ENCODE measurements around the gene TBC1D22A. TPM values are rescaled to one million over a fixed set of nuclear protein-coding genes. Genes with fewer than 3 reads are reported as not detected.

TBC1D22A gene
- total RNA-seq, 2 experiments from 2014 or later: 22.3 to 43.9 TPM

GRCh38 chr22:46774253-46774979, 12.0 kb downstream of the TBC1D22A start:
- H4K20me1 ChIP-seq (ENCODE audit: insufficient read depth, low read length): peaks cover 4% of the 10 kb centered on the region; the same call in 1 of the 2 replicates
- peak overlapping the region; percentile 52; the same call in 1 of the 2 replicates for H2AFZ ChIP-seq (ENCODE audit: low read length)
- H3K9me3 ChIP-seq (ENCODE audit: low read length): no peaks in the 10 kb centered on the region
- peaks cover 77% of the 10 kb centered on the region for H3K4me1 ChIP-seq (ENCODE audit: insufficient read depth, low read length, poor library complexity, severe bottlenecking)
- H3K79me2 ChIP-seq (ENCODE audit: insufficient read depth, low read depth, low read length): peaks cover 73% of the 10 kb centered on the region
- TF ChIP-seq CTCF (conservative IDR thresholded peaks at IDR 0.05; ENCODE audit: low read length) (0 out of 2 replicates have a peak, but pooled peaks have one; percentile 15), EZH2phosphoT487 (IDR thresholded peaks at IDR 0.05; ENCODE audit: borderline replicate concordance, low read depth, low read length) (no peak)
- H3K27ac ChIP-seq (ENCODE audit: low read depth, low read length, poor library complexity, severe bottlenecking): peak overlapping the region; percentile 96
- H3K9me2 ChIP-seq (ENCODE audit: insufficient read depth, low read length): no peaks in the 10 kb centered on the region
- intact Hi-C loops (cut with micrococcal nuclease; ENCODE audit: unreplicated experiment): loop anchor here (1.0 to 10.0 kb wide), 3 partner anchors 12 to 1000 kb away; partner anchors contain the start of gene TBC1D22A
- ChIA-PET CTCF (ENCODE audit: unreplicated experiment) (interaction anchor here (0.6 to 2.1 kb wide), 4 partner anchors 11 to 211 kb away, joined by 3 to 19 read pairs (median 4); no protein-coding TSS in a partner anchor), POLR2A (interaction anchor here (0.7 to 2.9 kb wide), 4 partner anchors 11 to 211 kb away, joined by 3 to 34 read pairs (median 6); partner anchors contain the start of gene TBC1D22A)
- H3K4me2 ChIP-seq (ENCODE audit: low read length): peak overlapping the region; percentile 94
- BruUV-seq (replicated peaks): no TSS peak
- peak overlapping the region; percentile 64 for H3K4me3 ChIP-seq (ENCODE audit: low read depth, low read length, poor library complexity, severe bottlenecking)
- DNase-seq (ENCODE audit: low spot score): peak; percentile 86
- H3K36me3 ChIP-seq (ENCODE audit: insufficient read depth, low read length): peaks cover 16% of the 10 kb centered on the region

- BruUV-seq (replicated peaks): no TSS peak
- ChIA-PET POLR2A (interaction anchor here (1.0 to 2.9 kb wide), 3 partner anchors 12 to 212 kb away, joined by 3 to 34 read pairs (median 7); partner anchors contain the start of gene TBC1D22A), CTCF (ENCODE audit: unreplicated experiment) (interaction anchor here (0.7 to 2.1 kb wide), 3 partner anchors 16 to 212 kb away, joined by 3 to 19 read pairs (median 5); no protein-coding TSS in a partner anchor)
- H2AFZ ChIP-seq (ENCODE audit: low read length): peak overlapping the region; percentile 52; the same call in 1 of the 2 replicates
- TF ChIP-seq EZH2phosphoT487 (IDR thresholded peaks at IDR 0.05; ENCODE audit: borderline replicate concordance, low read depth, low read length): no peak
- peak; percentile 58 for TF ChIP-seq CTCF (conservative IDR thresholded peaks at IDR 0.05; ENCODE audit: low read length)
- peak overlapping the region; percentile 64 for H3K4me3 ChIP-seq (ENCODE audit: low read depth, low read length, poor library complexity, severe bottlenecking)
- intact Hi-C loops (cut with micrococcal nuclease; ENCODE audit: unreplicated experiment): loop anchor here (1.0 to 10.0 kb wide), 3 partner anchors 13 to 1000 kb away; partner anchors contain the start of gene TBC1D22A
- peaks cover 16% of the 10 kb centered on the region for H3K36me3 ChIP-seq (ENCODE audit: insufficient read depth, low read length)
- H3K79me2 ChIP-seq (ENCODE audit: insufficient read depth, low read depth, low read length): peaks cover 65% of the 10 kb centered on the region
- peak overlapping the region; percentile 96 for H3K27ac ChIP-seq (ENCODE audit: low read depth, low read length, poor library complexity, severe bottlenecking)
- H3K9me3 ChIP-seq (ENCODE audit: low read length): no peaks in the 10 kb centered on the region
- peaks cover 69% of the 10 kb centered on the region for H3K4me1 ChIP-seq (ENCODE audit: insufficient read depth, low read length, poor library complexity, severe bottlenecking)
- no peaks in the 10 kb centered on the region for H3K9me2 ChIP-seq (ENCODE audit: insufficient read depth, low read length)
- peak overlapping the region; percentile 94 for H3K4me2 ChIP-seq (ENCODE audit: low read length)
- H4K20me1 ChIP-seq (ENCODE audit: insufficient read depth, low read length): peaks cover 4% of the 10 kb centered on the region; the same call in 1 of the 2 replicates
- DNase-seq (ENCODE audit: low spot score): peak; percentile 51
Measured at GRCh38 chr22:46774980-46775849, 12.8 kb downstream of the TBC1D22A start.

Data from OCI-LY7 (cell line).